NCI-H1436 (cell line): ENCODE results near the gene NUMB.

Experiments used
- DNase-seq: peaks from one replicate; lab custom pipeline; 2025; lab: John Stamatoyannopoulos, UW

NUMB gene

GRCh38 chr14:73245480-73246325 lies 212.6 kb downstream of the NUMB start:
- DNase-seq = peak; percentile 60

- no peak for DNase-seq
Observed at GRCh38 chr14:73244541-73245290, 213.6 kb downstream of the NUMB start.

GRCh38 chr14:73243748-73244147 lies 214.6 kb downstream of the NUMB start:
- no peak for DNase-seq

GRCh38 chr14:73243341-73243740 lies 215.0 kb downstream of the NUMB start:
- DNase-seq = no peak

- no peak for DNase-seq
Observed at GRCh38 chr14:73242357-73242901, 215.9 kb downstream of the NUMB start.

- no peak for DNase-seq
Observed at GRCh38 chr14:73241481-73242165, 216.7 kb downstream of the NUMB start.

- no peak for DNase-seq
Observed at GRCh38 chr14:73240816-73241480, 217.4 kb downstream of the NUMB start.

GRCh38 chr14:73239393-73240241 lies 218.7 kb downstream of the NUMB start:
- DNase-seq = no peak

GRCh38 chr14:73238941-73239340 lies 219.4 kb downstream of the NUMB start:
- DNase-seq = no peak

- DNase-seq = no peak
Observed at GRCh38 chr14:73238424-73238852, 219.9 kb downstream of the NUMB start.

GRCh38 chr14:73237786-73238423 lies 220.4 kb downstream of the NUMB start:
- no peak for DNase-seq

- DNase-seq = no peak
Observed at GRCh38 chr14:73237219-73237785, 221.0 kb downstream of the NUMB start, which contains the start of gene PAPLN. TSS of gene PAPLN (plus strand) at chr14:73237506. CDS start at chr14:73239779, 2,273 bp downstream.

- DNase-seq = no peak
Observed at GRCh38 chr14:73236752-73237218, 221.6 kb downstream of the NUMB start.

- DNase-seq = no peak
Observed at GRCh38 chr14:73236157-73236556, 222.2 kb downstream of the NUMB start.

- no peak for DNase-seq
Observed at GRCh38 chr14:73235531-73236155, 222.7 kb downstream of the NUMB start.

GRCh38 chr14:73234586-73235394 lies 223.6 kb downstream of the NUMB start:
- no peak for DNase-seq

- no peak for DNase-seq
Observed at GRCh38 chr14:73234029-73234428, 224.3 kb downstream of the NUMB start.

GRCh38 chr14:73233564-73233963 lies 224.8 kb downstream of the NUMB start:
- no peak for DNase-seq
